ENCODE results near the gene KIAA0586. TPM values are rescaled to one million over a fixed set of nuclear protein-coding genes. Genes with fewer than 3 reads are reported as not detected.

The KIAA0586 gene
- total RNA-seq, 1 experiment from 2014 or later: 20.9 TPM

GRCh38 chr14:58390830-58391229, 36.7 kb upstream of the KIAA0586 start:
- Histone ChIP-seq H3K18ac (ENCODE audit: insufficient read length, low read depth, low read length) (no peak overlapping the region), H3K4me1 (ENCODE audit: insufficient read depth, low read length) (no peaks in the 10 kb centered on the region), H3K79me1 (ENCODE audit: insufficient read depth, low read depth, low read length, poor library complexity, severe bottlenecking) (no peaks in the 10 kb centered on the region), H2BK120ac (ENCODE audit: low read depth, low read length, poor library complexity, severe bottlenecking) (no peak overlapping the region), H4K91ac (ENCODE audit: insufficient read length, low read depth, low read length) (no peak overlapping the region), H2BK20ac (ENCODE audit: low read depth, low read length, poor library complexity, severe bottlenecking) (no peak overlapping the region), H3K9ac (ENCODE audit: extremely low read depth, insufficient read length, low read length) (no peak overlapping the region), H2BK15ac (ENCODE audit: low read depth, low read length) (no peak overlapping the region), H3K79me2 (ENCODE audit: insufficient read depth, low read length) (no peaks in the 10 kb centered on the region), H4K20me1 (ENCODE audit: control insufficient read depth, insufficient read depth, insufficient read length) (no peaks in the 10 kb centered on the region), H4K5ac (ENCODE audit: insufficient read length, low read depth, low read length) (no peak overlapping the region), H2AK5ac (ENCODE audit: insufficient read length, low read length) (no peak overlapping the region), H3T11ph (ENCODE audit: low read length) (no peak overlapping the region), H3K23ac (ENCODE audit: insufficient read length, low read depth, low read length) (no peak overlapping the region), H4K8ac (replicated peaks; ENCODE audit: insufficient read length, low read depth, low read length) (no peak overlapping the region), H3K4ac (ENCODE audit: low read depth, low read length) (no peak overlapping the region), H2BK12ac (ENCODE audit: insufficient read length, low read depth, low read length) (no peak overlapping the region), H2BK5ac (ENCODE audit: insufficient read length, low read length) (no peak overlapping the region), H3K9me3 (ENCODE audit: control insufficient read depth, low read depth, low read length) (no peaks in the 10 kb centered on the region), H3K27ac (ENCODE audit: insufficient read length, low read depth, low read length) (no peak overlapping the region), H3K23me2 (ENCODE audit: insufficient read length, low read depth, low read length, poor library complexity, severe bottlenecking) (no peaks in the 10 kb centered on the region), H3K56ac (ENCODE audit: insufficient read length, low read depth, low read length) (no peak overlapping the region), H3K4me2 (ENCODE audit: insufficient read depth, insufficient read length, low read length) (no peak overlapping the region), H3K27me3 (ENCODE audit: insufficient read depth, low read length) (no peaks in the 10 kb centered on the region; the same call in 1 of the 2 replicates), H2AFZ (ENCODE audit: low read length) (no peak overlapping the region), H3K14ac (ENCODE audit: insufficient read depth, low read length) (no peak overlapping the region)
- TF ChIP-seq CTCF (conservative IDR thresholded peaks at IDR 0.05): no peak
- Mint-ChIP-seq H3K27ac (no peak overlapping the region), H3K36me3 (ENCODE audit: insufficient read depth in 1 of 3, low read depth in 3 of 3) (no peaks in the 10 kb centered on the region), H3K9me3 (no peaks in the 10 kb centered on the region; a peak in 1 of 5 replicates), H3K4me1 (peaks cover 2 to 4% of the 10 kb centered on the region in 2 experiments; a peak in 3 of 4 replicates), H3K27me3 (ENCODE audit: low read depth) (peaks cover 19% of the 10 kb centered on the region), H3K4me3 (no peak overlapping the region)
- no CpG with 5 or more reads among the region's 2 CpGs for WGBS (ENCODE audit: extremely low coverage, insufficient read length, low lambda C conversion rate)
- DNase-seq: no peak
